CD8-positive, alpha-beta memory T cell (primary cell): ENCODE results near the gene DNAJC6. TPM values are rescaled to one million over a fixed set of nuclear protein-coding genes. Genes with fewer than 3 reads are reported as not detected.
A peak's percentile ranks its signal among the peaks of the same experiment; 100 is the strongest.

Experiments used
- CTCF ChIA-PET: fragments of 350-600 bp; sonication (Branson Sonifier 250); formaldehyde crosslinking; loops from one replicate; lab custom pipeline; 2021; ENCODE audit warnings: antibody characterized with exemption; lab: Charles Lee
- POLR2A ChIA-PET: fragments of 350-600 bp; sonication (Branson Sonifier 250); formaldehyde crosslinking; loops from one replicate; lab custom pipeline; 2021; ENCODE audit warnings: antibody characterized with exemption; lab: Charles Lee
- DNase-seq, 5 donors: peaks; one replicate each; pipeline versions ENCODE4 v3.0.0 to v3.0.0-alpha.2; 2020 to 2022; ENCODE audit warnings: mixed read lengths in 1 of 5
- H3K27ac ChIP-seq: one replicate; pipeline ENCODE4 v1.7.0; 2013; ENCODE audit warnings: low read depth, mild to moderate bottlenecking, low read length, moderate library complexity
- H3K27me3 ChIP-seq: 2 replicates; pipeline ENCODE4 v1.7.0; 2013; ENCODE audit warnings: low read length, mild to moderate bottlenecking; ENCODE audit not compliant: insufficient read depth, poor library complexity, severe bottlenecking
- H3K36me3 ChIP-seq: 2 replicates; pipeline ENCODE4 v1.7.0; 2013; ENCODE audit warnings: mild to moderate bottlenecking, low read length, moderate library complexity; ENCODE audit not compliant: insufficient read depth
- H3K4me1 ChIP-seq: 2 replicates; pipeline ENCODE4 v1.7.0; 2013; ENCODE audit warnings: mild to moderate bottlenecking, low read length, moderate library complexity; ENCODE audit not compliant: insufficient read depth
- H3K4me3 ChIP-seq: 2 replicates; pipeline ENCODE4 v1.7.0; 2013; ENCODE audit warnings: mild to moderate bottlenecking, low read length
- H3K9me3 ChIP-seq: 2 replicates; pipeline ENCODE4 v1.7.0; 2013; ENCODE audit warnings: mild to moderate bottlenecking, low read length
- H3K27ac Mint-ChIP-seq, 8 donors: one replicate each; pipeline ENCODE4 v1.8.0; 2020 to 2021; ENCODE audit warnings: mixed read lengths in 8 of 8, mild to moderate bottlenecking in 6 of 8, inconsistent platforms in 3 of 8, moderate library complexity in 3 of 8
- H3K27me3 Mint-ChIP-seq, 2 donors: one replicate each; pipeline ENCODE4 v1.8.0; 2020 to 2021; ENCODE audit warnings: mixed read lengths in 2 of 2, mild to moderate bottlenecking in 1 of 2, moderate library complexity in 1 of 2
- H3K36me3 Mint-ChIP-seq, 3 donors: one replicate each; pipeline ENCODE4 v1.8.0; 2020 to 2021; ENCODE audit warnings: mixed read lengths in 3 of 3, inconsistent platforms in 1 of 3, mild to moderate bottlenecking in 1 of 3
- H3K4me1 Mint-ChIP-seq, 3 donors: one replicate each; pipeline ENCODE4 v1.8.0; 2020 to 2021; ENCODE audit warnings: mixed read lengths in 3 of 3, inconsistent platforms in 1 of 3, mild to moderate bottlenecking in 1 of 3
- H3K4me3 Mint-ChIP-seq, 7 donors: one replicate each; pipeline ENCODE4 v1.8.0; 2020 to 2021; ENCODE audit warnings: mixed read lengths in 7 of 7, mild to moderate bottlenecking in 6 of 7, moderate library complexity in 4 of 7, inconsistent platforms in 2 of 7
- H3K9me3 Mint-ChIP-seq, 5 donors: one replicate each; pipeline ENCODE4 v1.8.0; 2020 to 2022; ENCODE audit warnings: mixed read lengths in 5 of 5, mild to moderate bottlenecking in 3 of 5, moderate library complexity in 2 of 5, inconsistent platforms in 1 of 5
- polyA plus RNA-seq: library from polyadenylated mRNA; unstranded; fragments of 300-500 nt; fragmentation: Illumina TruSeq; gene quantifications from one replicate; pipeline ENCODE4 v1.2.3, GENCODE V29; 2021
- total RNA-seq, 2 experiments: library from RNA; stranded (reverse); gene quantifications; one replicate each; pipeline ENCODE4 v1.2.3, GENCODE V29; 2021

The DNAJC6 gene
- total and polyA plus RNA-seq, 3 experiments from 2014 or later = 1.0 to 5.6 (median 5.1) TPM

- H3K27ac ChIP-seq = no peak overlapping the region
- CTCF ChIA-PET = no interaction called here
- H3K4me1 Mint-ChIP-seq = peaks cover 0 to 6% (median 2%) of the 10 kb centered on the region in 3 donors
- POLR2A ChIA-PET = no interaction called here
- H3K9me3 Mint-ChIP-seq = no peaks in the 10 kb centered on the region
- no peaks in the 10 kb centered on the region for H3K36me3 ChIP-seq
- H3K36me3 Mint-ChIP-seq = peaks cover 0 to 41% (median 9%) of the 10 kb centered on the region in 3 donors
- H3K9me3 ChIP-seq = no peaks in the 10 kb centered on the region
- no peaks in the 10 kb centered on the region for H3K4me1 ChIP-seq
- no peak overlapping the region for H3K4me3 Mint-ChIP-seq
- H3K27me3 ChIP-seq = no peaks in the 10 kb centered on the region
- no peak overlapping the region for H3K4me3 ChIP-seq
- no peak for DNase-seq
- no peaks in the 10 kb centered on the region for H3K27me3 Mint-ChIP-seq
- no peak overlapping the region for H3K27ac Mint-ChIP-seq
These were observed 124.9 kb downstream of the DNAJC6 start for GRCh38 chr1:65434255-65434654.

- Mint-ChIP-seq H3K4me1 (peaks cover 0 to 6% (median 2%) of the 10 kb centered on the region in 3 donors), H3K27me3 (no peaks in the 10 kb centered on the region), H3K36me3 (peaks cover 0 to 39% (median 7%) of the 10 kb centered on the region in 3 donors), H3K4me3 (no peak overlapping the region), H3K9me3 (no peaks in the 10 kb centered on the region), H3K27ac (peak overlapping the region in 1 of 8 donors; percentile 28)
- POLR2A ChIA-PET = no interaction called here
- no peaks in the 10 kb centered on the region for H3K27me3 ChIP-seq
- no peak overlapping the region for H3K27ac ChIP-seq
- H3K4me3 ChIP-seq = no peak overlapping the region
- no peaks in the 10 kb centered on the region for H3K36me3 ChIP-seq
- CTCF ChIA-PET = no interaction called here
- no peaks in the 10 kb centered on the region for H3K9me3 ChIP-seq
- no peak for DNase-seq
- no peaks in the 10 kb centered on the region for H3K4me1 ChIP-seq
These were observed 125.4 kb downstream of the DNAJC6 start for GRCh38 chr1:65434760-65435159.

GRCh38 chr1:65435987-65436386, 126.6 kb downstream of the DNAJC6 start:
- ChIA-PET POLR2A (no interaction called here), CTCF (interaction anchor here (1.1 kb wide), 1 partner anchor 23 kb away, joined by 3 read pairs; no protein-coding TSS in a partner anchor)
- no peaks in the 10 kb centered on the region for H3K9me3 ChIP-seq

GRCh38 chr1:65437616-65438015, 128.3 kb downstream of the DNAJC6 start:
- Mint-ChIP-seq H3K36me3 (peaks cover 4 to 19% (median 4%) of the 10 kb centered on the region in 3 donors), H3K27me3 (no peaks in the 10 kb centered on the region), H3K4me3 (no peak overlapping the region), H3K27ac (peak overlapping the region in 1 of 8 donors; percentile 38), H3K4me1 (no peaks in the 10 kb centered on the region), H3K9me3 (peaks cover 0 to 2% (median 0%) of the 10 kb centered on the region in 5 donors)
- H3K4me1 ChIP-seq = no peaks in the 10 kb centered on the region
- no peaks in the 10 kb centered on the region for H3K36me3 ChIP-seq
- ChIA-PET CTCF (no interaction called here), POLR2A (no interaction called here)
- no peak overlapping the region for H3K4me3 ChIP-seq
- no peak overlapping the region for H3K27ac ChIP-seq
- H3K27me3 ChIP-seq = no peaks in the 10 kb centered on the region
- H3K9me3 ChIP-seq = no peaks in the 10 kb centered on the region
- no peak for DNase-seq

More at GRCh38 chr1:65435987-65436386, 126.6 kb downstream of the DNAJC6 start:
- H3K4me1 ChIP-seq = no peaks in the 10 kb centered on the region
- H3K27ac ChIP-seq = no peak overlapping the region
- no peaks in the 10 kb centered on the region for H3K27me3 ChIP-seq
- H3K27me3 Mint-ChIP-seq = no peaks in the 10 kb centered on the region
- no peaks in the 10 kb centered on the region for H3K36me3 ChIP-seq
- DNase-seq = no peak
- peaks cover 0 to 3% (median 2%) of the 10 kb centered on the region in 3 donors for H3K4me1 Mint-ChIP-seq
- H3K9me3 Mint-ChIP-seq = no peaks in the 10 kb centered on the region
- H3K4me3 ChIP-seq = no peak overlapping the region
- no peak overlapping the region for H3K27ac Mint-ChIP-seq
- peaks cover under 1 to 31% (median 4%) of the 10 kb centered on the region in 3 donors for H3K36me3 Mint-ChIP-seq
- no peak overlapping the region for H3K4me3 Mint-ChIP-seq

- no peaks in the 10 kb centered on the region for H3K27me3 Mint-ChIP-seq
- DNase-seq = no peak
- no peaks in the 10 kb centered on the region for H3K4me1 Mint-ChIP-seq
- no peak overlapping the region for H3K4me3 Mint-ChIP-seq
- ChIA-PET CTCF (no interaction called here), POLR2A (no interaction called here)
- Histone ChIP-seq H3K27ac (no peak overlapping the region), H3K9me3 (no peaks in the 10 kb centered on the region), H3K4me3 (no peak overlapping the region), H3K27me3 (no peaks in the 10 kb centered on the region), H3K4me1 (no peaks in the 10 kb centered on the region), H3K36me3 (no peaks in the 10 kb centered on the region)
- H3K36me3 Mint-ChIP-seq = peaks cover 2 to 5% (median 4%) of the 10 kb centered on the region in 3 donors
- peaks cover 0 to 2% (median 0%) of the 10 kb centered on the region in 5 donors for H3K9me3 Mint-ChIP-seq
- peak overlapping the region in 1 of 8 donors; percentile 10 for H3K27ac Mint-ChIP-seq
These were observed 131.1 kb downstream of the DNAJC6 start for GRCh38 chr1:65440322-65440900.

GRCh38 chr1:65440915-65441314, 131.6 kb downstream of the DNAJC6 start:
- DNase-seq = no peak
- Histone ChIP-seq H3K27ac (no peak overlapping the region), H3K4me3 (no peak overlapping the region), H3K9me3 (no peaks in the 10 kb centered on the region), H3K36me3 (no peaks in the 10 kb centered on the region), H3K4me1 (no peaks in the 10 kb centered on the region), H3K27me3 (no peaks in the 10 kb centered on the region)
- no peaks in the 10 kb centered on the region for H3K4me1 Mint-ChIP-seq
- CTCF ChIA-PET = no interaction called here
- POLR2A ChIA-PET = no interaction called here
- no peak overlapping the region for H3K27ac Mint-ChIP-seq
- H3K9me3 Mint-ChIP-seq = peaks cover 0 to 2% (median 0%) of the 10 kb centered on the region in 5 donors
- H3K4me3 Mint-ChIP-seq = no peak overlapping the region
- H3K36me3 Mint-ChIP-seq = peaks cover 2 to 5% (median 4%) of the 10 kb centered on the region in 3 donors
- no peaks in the 10 kb centered on the region for H3K27me3 Mint-ChIP-seq

GRCh38 chr1:65441464-65441863, 132.1 kb downstream of the DNAJC6 start:
- POLR2A ChIA-PET = no interaction called here
- no peak overlapping the region for H3K27ac Mint-ChIP-seq

GRCh38 chr1:65442442-65442841, 133.1 kb downstream of the DNAJC6 start:
- no peak for DNase-seq
- Mint-ChIP-seq H3K9me3 (peaks cover 0 to 2% (median 0%) of the 10 kb centered on the region in 5 donors), H3K4me1 (no peaks in the 10 kb centered on the region), H3K27ac (no peak overlapping the region), H3K4me3 (no peak overlapping the region), H3K36me3 (peaks cover 0 to 4% (median 0%) of the 10 kb centered on the region in 3 donors), H3K27me3 (no peaks in the 10 kb centered on the region)
- H3K27ac ChIP-seq = no peak overlapping the region
- H3K27me3 ChIP-seq = no peaks in the 10 kb centered on the region
- H3K9me3 ChIP-seq = no peaks in the 10 kb centered on the region
- H3K4me3 ChIP-seq = no peak overlapping the region
- ChIA-PET CTCF (no interaction called here), POLR2A (no interaction called here)
- no peaks in the 10 kb centered on the region for H3K4me1 ChIP-seq
- H3K36me3 ChIP-seq = no peaks in the 10 kb centered on the region

More at GRCh38 chr1:65441464-65441863, 132.1 kb downstream of the DNAJC6 start:
- no peaks in the 10 kb centered on the region for H3K27me3 Mint-ChIP-seq
- Histone ChIP-seq H3K27ac (no peak overlapping the region), H3K4me1 (no peaks in the 10 kb centered on the region), H3K9me3 (no peaks in the 10 kb centered on the region), H3K27me3 (no peaks in the 10 kb centered on the region), H3K4me3 (no peak overlapping the region), H3K36me3 (no peaks in the 10 kb centered on the region)
- peaks cover 0 to 2% (median 0%) of the 10 kb centered on the region in 5 donors for H3K9me3 Mint-ChIP-seq
- no peak overlapping the region for H3K4me3 Mint-ChIP-seq
- no peaks in the 10 kb centered on the region for H3K4me1 Mint-ChIP-seq
- H3K36me3 Mint-ChIP-seq = peaks cover 0 to 4% (median 2%) of the 10 kb centered on the region in 3 donors
- no peak for DNase-seq
- CTCF ChIA-PET = no interaction called here
